ENCODE measurements around the gene PRKCB.

DNA sequence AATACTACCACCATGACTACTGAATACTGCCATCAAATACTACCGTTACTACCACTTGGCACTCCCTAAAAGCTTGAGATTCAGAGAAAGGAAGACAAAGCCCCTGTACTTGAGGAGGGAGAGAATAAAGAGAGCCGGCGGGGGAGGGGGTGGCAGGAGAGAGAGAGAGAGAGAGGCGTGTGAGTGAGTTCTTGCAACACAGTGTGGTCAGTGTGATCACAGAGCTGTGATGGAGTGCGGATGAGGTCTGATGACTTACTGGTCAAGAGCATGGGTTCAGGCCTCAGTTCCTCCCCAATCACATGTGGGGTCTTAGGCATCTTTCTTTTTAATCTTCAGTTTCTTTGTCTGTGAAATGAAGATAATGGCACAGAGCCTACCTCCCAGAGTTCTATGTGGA, 19.2 kb downstream of the PRKCB start:
- TF ChIP-seq, protein P1, sequence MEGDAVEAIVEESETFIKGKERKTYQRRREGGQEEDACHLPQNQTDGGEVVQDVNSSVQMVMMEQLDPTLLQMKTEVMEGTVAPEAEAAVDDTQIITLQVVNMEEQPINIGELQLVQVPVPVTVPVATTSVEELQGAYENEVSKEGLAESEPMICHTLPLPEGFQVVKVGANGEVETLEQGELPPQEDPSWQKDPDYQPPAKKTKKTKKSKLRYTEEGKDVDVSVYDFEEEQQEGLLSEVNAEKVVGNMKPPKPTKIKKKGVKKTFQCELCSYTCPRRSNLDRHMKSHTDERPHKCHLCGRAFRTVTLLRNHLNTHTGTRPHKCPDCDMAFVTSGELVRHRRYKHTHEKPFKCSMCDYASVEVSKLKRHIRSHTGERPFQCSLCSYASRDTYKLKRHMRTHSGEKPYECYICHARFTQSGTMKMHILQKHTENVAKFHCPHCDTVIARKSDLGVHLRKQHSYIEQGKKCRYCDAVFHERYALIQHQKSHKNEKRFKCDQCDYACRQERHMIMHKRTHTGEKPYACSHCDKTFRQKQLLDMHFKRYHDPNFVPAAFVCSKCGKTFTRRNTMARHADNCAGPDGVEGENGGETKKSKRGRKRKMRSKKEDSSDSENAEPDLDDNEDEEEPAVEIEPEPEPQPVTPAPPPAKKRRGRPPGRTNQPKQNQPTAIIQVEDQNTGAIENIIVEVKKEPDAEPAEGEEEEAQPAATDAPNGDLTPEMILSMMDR (IDR thresholded peaks at IDR 0.05; ENCODE audit: low read depth, low read length): no peak
- peak; percentile 71 for TF ChIP-seq MYC (IDR thresholded peaks at IDR 0.05; ENCODE audit: low read depth, low read length)

Measured in NB4 (cell line).